Hepatocyte (in vitro differentiated cells): Measurements from ENCODE around the gene CACNG7. TPM values are rescaled to one million over a fixed set of nuclear protein-coding genes. Genes with fewer than 3 reads are reported as not detected.

Source experiments
- DNase-seq: peaks from one replicate; pipeline ENCODE4 v3.0.0-alpha.2; 2016; ENCODE audit warnings: low spot score
- H2AFZ ChIP-seq: fragments of 200-600 bp; sonication (generic); 2 replicates; pipeline ENCODE4 v1.6.0; 2016; ENCODE audit warnings: antibody characterized with exemption, mild to moderate bottlenecking
- H3K27ac ChIP-seq: fragments of 200-600 bp; sonication (generic); 2 replicates; pipeline ENCODE4 v1.5.1; 2016; ENCODE audit warnings: mild to moderate bottlenecking
- H3K27me3 ChIP-seq: fragments of 200-600 bp; sonication (generic); 2 replicates; pipeline ENCODE4 v1.6.1; 2016
- H3K36me3 ChIP-seq: fragments of 200-600 bp; sonication (generic); replicated peaks from 2 replicates; pipeline ENCODE4 v1.5.1; 2016; ENCODE audit warnings: low read depth; ENCODE audit not compliant: insufficient read depth
- H3K4me1 ChIP-seq: fragments of 200-600 bp; sonication (generic); 2 replicates; pipeline ENCODE4 v1.5.1; 2016; ENCODE audit warnings: mild to moderate bottlenecking, moderate library complexity; ENCODE audit not compliant: insufficient read depth
- H3K4me2 ChIP-seq: fragments of 200-600 bp; sonication (generic); 2 replicates; pipeline ENCODE4 v1.6.0; 2016
- H3K4me3 ChIP-seq: fragments of 200-600 bp; sonication (generic); 2 replicates; pipeline ENCODE4 v1.5.1; 2016; ENCODE audit warnings: mild to moderate bottlenecking
- H3K79me2 ChIP-seq: fragments of 200-600 bp; sonication (generic); 2 replicates; pipeline ENCODE4 v1.6.0; 2017; ENCODE audit warnings: mild to moderate bottlenecking
- H3K9me2 ChIP-seq: fragments of 200-600 bp; sonication (generic); replicated peaks from 2 replicates; pipeline ENCODE4 v1.6.0; 2017; ENCODE audit warnings: mild to moderate bottlenecking; ENCODE audit not compliant: insufficient read depth
- H3K9me3 ChIP-seq: fragments of 200-600 bp; sonication (generic); 2 replicates; pipeline ENCODE4 v1.5.1; 2016; ENCODE audit warnings: low read depth, mild to moderate bottlenecking
- H4K20me1 ChIP-seq: fragments of 200-600 bp; sonication (generic); 2 replicates; pipeline ENCODE4 v1.6.0; 2016; ENCODE audit warnings: mild to moderate bottlenecking; ENCODE audit not compliant: insufficient read depth, poor library complexity, severe bottlenecking
- CTCF ChIP-seq: fragments of 200-600 bp; sonication (generic); IDR thresholded peaks from 2 replicates; pipeline ENCODE4 v1.5.1; 2016; ENCODE audit warnings: antibody characterized with exemption, mild to moderate bottlenecking; ENCODE audit not compliant: poor library complexity
- EZH2 ChIP-seq: fragments of 200-600 bp; sonication (generic); IDR thresholded peaks from 2 replicates; pipeline ENCODE4 v1.6.1; 2016; ENCODE audit warnings: antibody characterized with exemption, mild to moderate bottlenecking, borderline replicate concordance
- EZH2phosphoT487 ChIP-seq: fragments of 200-600 bp; sonication (generic); IDR thresholded peaks from one replicate; pipeline ENCODE4 v1.6.1; 2018; ENCODE audit warnings: antibody characterized with exemption, mild to moderate bottlenecking, low read depth, moderate library complexity; ENCODE audit not compliant: unreplicated experiment, severe bottlenecking
- WGBS: methylation state at CpG from one replicate; pipeline ENCODE4 v1.1.6; 2016; ENCODE audit warnings: low lambda C conversion rate; ENCODE audit errors: missing lambda C conversion rate; 5-methylcytosine and 5-hydroxymethylcytosine counted together
- polyA plus RNA-seq: library from polyadenylated mRNA; unstranded; fragments of >200 nt; fragmentation: Nextera tagmentation; extraction: Ambion mirVana; gene quantifications from 2 replicates; pipeline ENCODE4 v1.2.1, GENCODE V29; 2016
- total RNA-seq: library from RNA; depleted of rRNA; stranded (reverse); fragments of >200 nt; gene quantifications from 2 replicates; pipeline ENCODE4 v1.2.3, GENCODE V29; 2014

The CACNG7 gene
- total and polyA plus RNA-seq, 2 experiments from 2014 or later: 0.31 to 0.90 TPM

DNA sequence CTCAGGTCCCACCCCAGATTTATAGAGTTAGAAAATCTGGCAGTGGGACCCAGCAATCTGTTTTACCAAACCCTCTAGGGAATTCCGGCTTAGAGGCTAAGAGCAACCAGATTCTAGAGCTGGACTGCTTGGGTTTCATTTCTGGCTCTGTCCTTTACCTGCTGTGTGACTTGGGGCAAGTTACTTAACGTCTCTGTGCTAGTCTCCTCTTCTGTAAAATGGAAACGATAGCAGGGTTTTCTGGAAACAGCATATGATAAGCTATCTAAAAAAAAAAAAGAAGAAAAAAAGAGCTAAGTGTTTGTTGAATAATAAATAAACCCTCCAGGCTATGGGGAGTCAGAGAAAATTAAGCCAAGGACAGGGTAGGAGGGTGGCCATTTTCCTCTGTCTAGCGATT is 11.6 kb upstream of the CACNG7 start:
- Histone ChIP-seq H3K36me3 (no peaks in the 10 kb centered on the region), H3K9me2 (no peaks in the 10 kb centered on the region), H3K4me3 (no peak overlapping the region), H3K4me1 (no peaks in the 10 kb centered on the region), H3K9me3 (no peaks in the 10 kb centered on the region), H4K20me1 (no peaks in the 10 kb centered on the region), H3K27me3 (peaks cover 22% of the 10 kb centered on the region), H3K27ac (no peak overlapping the region), H3K4me2 (no peak overlapping the region), H2AFZ (no peak overlapping the region), H3K79me2 (no peaks in the 10 kb centered on the region)
- WGBS: 65% methylated on average over 4 of the region's 4 CpGs
- DNase-seq: no peak
- TF ChIP-seq EZH2 (no peak), EZH2phosphoT487 (no peak), CTCF (no peak)

DNA sequence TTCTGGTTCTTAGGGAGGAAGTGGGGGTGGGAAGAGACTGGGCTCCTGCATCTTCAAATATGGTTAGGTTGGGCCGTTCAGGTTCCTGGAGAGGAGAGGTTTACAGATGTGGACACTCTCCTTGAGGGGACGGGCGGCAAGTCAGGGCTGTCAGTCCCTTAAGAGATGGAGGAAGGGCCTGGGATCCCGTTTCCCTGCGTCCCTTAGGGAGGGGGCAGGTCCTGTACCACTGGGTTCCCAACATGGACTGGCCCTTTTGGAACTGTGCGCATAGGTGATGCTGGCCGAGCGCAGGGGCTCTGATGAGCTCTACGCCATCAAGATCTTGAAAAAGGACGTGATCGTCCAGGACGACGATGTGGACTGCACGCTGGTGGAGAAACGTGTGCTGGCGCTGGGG is 10.9 kb upstream of the CACNG7 start:
- DNase-seq: no peak
- WGBS: 10% methylated on average over 16 of the region's 16 CpGs

DNA sequence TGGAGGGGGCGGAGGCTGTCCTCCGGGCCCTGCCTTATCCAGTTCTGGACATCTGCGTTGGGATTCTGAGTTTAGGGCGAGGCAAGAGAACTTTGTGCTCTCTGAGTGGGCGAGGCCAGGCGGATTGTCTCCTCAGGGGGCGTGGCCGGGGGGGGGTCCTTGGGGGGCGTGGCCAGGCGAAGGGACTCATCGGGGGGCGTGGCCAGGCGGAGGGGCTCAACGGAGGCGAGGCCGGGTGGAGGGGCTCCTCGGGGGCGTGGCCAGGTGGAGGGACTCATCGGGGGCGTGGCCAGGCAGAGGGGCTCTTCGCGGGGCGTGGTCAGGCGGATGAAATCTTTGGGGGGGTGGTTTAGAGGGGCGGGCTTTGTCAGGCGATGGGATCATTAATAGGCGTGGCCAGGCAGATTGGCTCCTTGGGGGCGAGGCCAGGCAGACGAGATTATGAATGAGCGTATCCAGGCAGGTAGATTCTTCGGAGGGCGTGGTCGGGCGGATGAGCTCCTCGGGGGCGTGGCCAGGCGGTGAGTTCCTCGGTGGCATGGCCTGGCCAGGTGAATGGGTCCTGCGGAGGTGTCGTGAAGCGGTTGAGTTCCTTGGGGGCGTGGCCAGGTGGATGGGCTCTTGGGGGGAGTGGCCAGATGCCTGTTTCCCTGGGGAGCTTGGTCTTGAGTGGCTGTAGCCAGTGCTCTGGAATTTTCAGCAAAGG is 10.3 kb upstream of the CACNG7 start:
- H3K79me2 ChIP-seq: no peaks in the 10 kb centered on the region
- no peak overlapping the region for H3K4me2 ChIP-seq
- no peaks in the 10 kb centered on the region for H3K36me3 ChIP-seq
- WGBS: 2% methylated on average over 28 of the region's 42 CpGs
- no peak overlapping the region for H3K27ac ChIP-seq
- H2AFZ ChIP-seq: no peak overlapping the region
- peaks cover 23% of the 10 kb centered on the region for H3K27me3 ChIP-seq
- H3K4me3 ChIP-seq: no peak overlapping the region
- H3K9me2 ChIP-seq: no peaks in the 10 kb centered on the region
- TF ChIP-seq EZH2 (no peak), CTCF (no peak), EZH2phosphoT487 (no peak)
- DNase-seq: no peak
- no peaks in the 10 kb centered on the region for H3K9me3 ChIP-seq
- H4K20me1 ChIP-seq: no peaks in the 10 kb centered on the region
- no peaks in the 10 kb centered on the region for H3K4me1 ChIP-seq

More for the DNA sequence above, 10.9 kb upstream of the CACNG7 start:
- Histone ChIP-seq H3K4me3 (no peak overlapping the region), H3K36me3 (no peaks in the 10 kb centered on the region), H3K4me1 (no peaks in the 10 kb centered on the region), H3K27ac (no peak overlapping the region), H4K20me1 (no peaks in the 10 kb centered on the region), H3K79me2 (no peaks in the 10 kb centered on the region), H3K27me3 (peaks cover 22% of the 10 kb centered on the region), H3K9me3 (no peaks in the 10 kb centered on the region), H3K9me2 (no peaks in the 10 kb centered on the region), H3K4me2 (no peak overlapping the region), H2AFZ (no peak overlapping the region)
- TF ChIP-seq EZH2 (no peak), CTCF (no peak), EZH2phosphoT487 (no peak)
